ENCODE data around the gene PCSK7. TPM values are rescaled to one million over a fixed set of nuclear protein-coding genes. Genes with fewer than 3 reads are reported as not detected.

Gene PCSK7
- total RNA-seq, 4 donors from 2014 or later: 37.6 to 83.2 (median 56.0) TPM

DNA sequence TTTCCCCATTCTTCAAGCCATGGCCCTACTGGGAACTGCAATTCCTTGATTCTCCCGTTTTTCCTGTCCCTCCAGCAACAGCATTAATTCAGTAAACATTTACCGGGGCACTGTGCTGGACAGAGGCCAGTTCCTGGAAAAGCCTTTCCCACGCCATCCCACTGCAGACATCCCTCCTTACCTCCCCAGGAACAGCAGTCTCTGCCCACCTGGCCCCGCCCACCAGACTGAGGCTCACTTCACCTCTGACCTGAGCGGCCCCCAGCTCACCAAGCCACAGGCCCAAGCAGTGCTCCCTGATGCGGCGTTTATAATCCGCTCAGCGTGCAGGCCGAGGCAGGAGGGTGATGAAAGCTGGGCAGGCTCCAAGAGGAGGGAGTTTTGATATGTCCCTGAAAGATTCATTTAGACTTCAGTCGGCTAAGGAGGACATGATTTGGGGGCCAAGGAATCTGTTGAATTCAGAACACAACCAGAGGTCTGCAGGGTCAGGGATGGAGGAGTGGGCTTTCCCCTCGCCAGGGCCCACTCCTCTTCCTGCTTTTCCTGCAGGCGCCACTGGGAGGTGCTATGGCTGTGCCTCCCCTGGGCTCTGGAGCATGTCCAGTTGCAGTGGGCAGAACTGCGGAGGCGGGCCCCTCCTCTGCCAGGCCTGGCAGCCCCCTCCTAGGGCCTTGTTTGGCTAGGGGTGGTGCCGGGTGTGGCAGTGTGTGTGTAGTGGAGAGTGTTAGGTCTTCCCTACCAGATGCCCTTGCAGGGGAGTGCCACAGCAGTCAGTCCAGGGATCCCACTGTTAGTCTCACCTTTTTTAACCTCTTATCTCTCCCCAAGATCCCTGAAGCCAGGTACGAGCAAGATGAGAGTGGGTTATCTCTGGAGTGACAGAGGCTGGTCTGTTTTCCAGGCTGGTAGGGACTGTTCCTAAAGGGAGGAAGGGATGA lies 34.1 kb downstream of the PCSK7 start:
- intact Hi-C loops (cut with DNase I; ENCODE audit: low total_unique reads): no loop called here
- DNase-seq (ENCODE audit: low spot score in 2 of 2): peak in 1 of 2 donors; percentile 87
- 71 to 77% methylated on average over 17 of the region's 17 CpGs for WGBS, 2 donors

DNA sequence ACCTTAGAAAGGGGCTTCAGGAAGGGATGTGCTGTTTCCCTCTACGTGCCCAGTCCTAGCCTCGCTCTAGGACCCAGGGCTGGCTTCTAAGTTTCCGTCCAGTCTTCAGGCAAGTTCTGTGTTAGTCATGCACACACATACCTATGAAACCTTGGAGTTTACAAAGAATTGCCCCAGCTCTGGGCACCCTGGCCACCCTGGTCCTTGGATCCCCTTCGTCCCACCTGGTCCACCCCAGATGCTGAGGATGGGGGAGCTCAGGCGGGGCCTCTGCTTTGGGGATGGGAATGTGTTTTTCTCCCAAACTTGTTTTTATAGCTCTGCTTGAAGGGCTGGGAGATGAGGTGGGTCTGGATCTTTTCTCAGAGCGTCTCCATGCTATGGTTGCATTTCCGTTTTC lies 34.9 kb downstream of the PCSK7 start:
- WGBS, 2 donors: 93 to 97% methylated on average over 7 of the region's 7 CpGs
- intact Hi-C loops (cut with DNase I; ENCODE audit: low total_unique reads): no loop called here
- DNase-seq (ENCODE audit: low spot score in 2 of 2): no peak
- no peak overlapping the region for H3K4me3 ChIP-seq (ENCODE audit: low read depth, poor library complexity, severe bottlenecking)
- no peak for TF ChIP-seq POLR2A (IDR thresholded peaks at IDR 0.05)
- TF ChIP-seq, protein P1, sequence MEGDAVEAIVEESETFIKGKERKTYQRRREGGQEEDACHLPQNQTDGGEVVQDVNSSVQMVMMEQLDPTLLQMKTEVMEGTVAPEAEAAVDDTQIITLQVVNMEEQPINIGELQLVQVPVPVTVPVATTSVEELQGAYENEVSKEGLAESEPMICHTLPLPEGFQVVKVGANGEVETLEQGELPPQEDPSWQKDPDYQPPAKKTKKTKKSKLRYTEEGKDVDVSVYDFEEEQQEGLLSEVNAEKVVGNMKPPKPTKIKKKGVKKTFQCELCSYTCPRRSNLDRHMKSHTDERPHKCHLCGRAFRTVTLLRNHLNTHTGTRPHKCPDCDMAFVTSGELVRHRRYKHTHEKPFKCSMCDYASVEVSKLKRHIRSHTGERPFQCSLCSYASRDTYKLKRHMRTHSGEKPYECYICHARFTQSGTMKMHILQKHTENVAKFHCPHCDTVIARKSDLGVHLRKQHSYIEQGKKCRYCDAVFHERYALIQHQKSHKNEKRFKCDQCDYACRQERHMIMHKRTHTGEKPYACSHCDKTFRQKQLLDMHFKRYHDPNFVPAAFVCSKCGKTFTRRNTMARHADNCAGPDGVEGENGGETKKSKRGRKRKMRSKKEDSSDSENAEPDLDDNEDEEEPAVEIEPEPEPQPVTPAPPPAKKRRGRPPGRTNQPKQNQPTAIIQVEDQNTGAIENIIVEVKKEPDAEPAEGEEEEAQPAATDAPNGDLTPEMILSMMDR (IDR thresholded peaks at IDR 0.05): no peak

More for the DNA sequence above, 34.1 kb downstream of the PCSK7 start:
- TF ChIP-seq POLR2A (IDR thresholded peaks at IDR 0.05): no peak
- TF ChIP-seq, protein P1 (IDR thresholded peaks at IDR 0.05): no peak
- H3K4me3 ChIP-seq (ENCODE audit: low read depth, poor library complexity, severe bottlenecking): no peak overlapping the region

DNA sequence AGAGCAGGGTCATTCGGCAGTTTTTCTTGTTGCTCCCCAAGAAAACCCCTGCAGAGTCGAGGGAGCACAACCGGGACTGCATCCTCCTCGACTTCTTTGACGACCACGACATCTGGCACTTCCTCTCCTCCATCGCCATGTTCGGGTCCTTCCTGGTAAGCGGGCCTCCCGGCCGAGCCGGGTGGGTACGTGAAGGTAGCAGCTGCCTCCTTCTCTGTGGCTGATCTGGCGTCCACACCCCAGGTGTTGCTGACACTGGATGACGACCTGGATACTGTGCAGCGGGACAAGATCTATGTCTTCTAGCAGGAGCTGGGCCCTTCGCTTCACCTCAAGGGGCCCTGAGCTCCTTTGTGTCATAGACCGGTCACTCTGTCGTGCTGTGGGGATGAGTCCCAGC lies 36.1 kb downstream of the PCSK7 start:
- intact Hi-C loops (cut with DNase I; ENCODE audit: low total_unique reads): no loop called here
- H3K4me3 ChIP-seq (ENCODE audit: low read depth, poor library complexity, severe bottlenecking): no peak overlapping the region
- TF ChIP-seq POLR2A (IDR thresholded peaks at IDR 0.05): no peak
- TF ChIP-seq, protein P1 (IDR thresholded peaks at IDR 0.05): no peak

DNA sequence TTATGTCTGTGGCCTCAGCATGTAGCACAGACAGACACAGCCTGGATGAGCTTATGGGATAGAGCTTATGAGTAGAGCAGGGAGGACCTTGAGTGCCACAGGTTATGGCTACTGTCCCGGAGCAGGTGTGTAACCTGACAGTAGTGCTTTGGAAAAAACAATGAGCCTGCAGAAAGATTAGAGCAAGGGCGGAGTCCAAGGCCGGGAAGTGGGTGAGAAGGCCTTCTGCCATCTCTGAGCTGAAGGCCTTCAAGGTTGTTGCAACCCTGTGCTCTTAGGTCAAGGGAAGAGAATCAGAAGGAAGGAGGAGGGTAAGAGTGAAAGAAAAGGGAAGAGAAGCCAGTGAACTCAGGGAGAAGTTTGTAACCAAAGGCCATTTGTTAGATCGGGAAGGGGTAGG lies 36.6 kb downstream of the PCSK7 start:
- intact Hi-C loops (cut with DNase I; ENCODE audit: low total_unique reads): no loop called here
- 80 to 87% methylated on average over 4 of the region's 4 CpGs for WGBS, 2 donors
- TF ChIP-seq, protein P1 (IDR thresholded peaks at IDR 0.05): no peak
- TF ChIP-seq POLR2A (IDR thresholded peaks at IDR 0.05): no peak
- H3K4me3 ChIP-seq (ENCODE audit: low read depth, poor library complexity, severe bottlenecking): no peak overlapping the region
- no peak for DNase-seq (ENCODE audit: low spot score in 2 of 2)

More for the DNA sequence above, 36.1 kb downstream of the PCSK7 start:
- WGBS, 2 donors: 84 to 89% methylated on average over 19 of the region's 19 CpGs
- DNase-seq (ENCODE audit: low spot score in 2 of 2): no peak

DNA sequence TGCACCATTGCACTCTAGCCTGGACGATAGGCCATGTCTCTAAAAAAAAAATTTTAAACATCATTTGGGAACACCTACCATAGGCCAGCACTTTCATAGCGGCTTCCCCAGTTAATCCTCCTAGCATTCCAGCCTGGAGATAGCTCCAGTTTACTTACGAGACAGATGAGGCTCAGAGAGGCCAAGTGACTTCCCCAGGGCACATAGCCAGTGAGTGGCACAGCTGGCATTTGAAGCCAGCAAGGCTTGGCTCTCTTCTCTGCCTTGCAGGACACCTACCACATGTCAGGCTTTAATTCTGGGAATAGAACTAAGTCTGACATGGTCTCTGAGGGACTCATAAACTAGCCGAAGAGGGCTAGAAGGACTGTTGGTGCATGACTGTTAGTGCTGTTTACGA lies 37.6 kb downstream of the PCSK7 start:
- 88 to 90% methylated on average over 5 of the region's 5 CpGs for WGBS, 2 donors
- intact Hi-C loops (cut with DNase I; ENCODE audit: low total_unique reads): no loop called here
- TF ChIP-seq POLR2A (IDR thresholded peaks at IDR 0.05): no peak
- TF ChIP-seq, protein P1 (IDR thresholded peaks at IDR 0.05): no peak
- no peak overlapping the region for H3K4me3 ChIP-seq (ENCODE audit: low read depth, poor library complexity, severe bottlenecking)
- no peak for DNase-seq (ENCODE audit: low spot score in 2 of 2)

All from lower leg skin (tissue), 4 donors.